RWPE2 (cell line): ENCODE data around the gene GSDMA.

ENCODE experiments used
- ATAC-seq: fragments of 200-7000 bp; cut with Tn5 transposase; 3 replicates; pipeline ENCODE4 v1.9.1; 2021; ENCODE audit warnings: low read depth
- DNase-seq: peaks from one replicate; pipeline ENCODE4 v3.0.0-alpha.2; 2020; ENCODE audit warnings: low spot score
- H3K27ac ChIP-seq: fragments of 450-650 bp; 2 replicates; pipeline ENCODE4 v1.5.1; 2017; ENCODE audit warnings: mild to moderate bottlenecking; ENCODE audit not compliant: poor library complexity, severe bottlenecking
- H3K27me3 ChIP-seq: fragments of 250-450 bp; sonication (Bioruptor Pico); 2 replicates; pipeline ENCODE4 v1.5.1; 2021; ENCODE audit warnings: mild to moderate bottlenecking, moderate library complexity; ENCODE audit not compliant: insufficient read depth, poor library complexity, severe bottlenecking
- H3K36me3 ChIP-seq: fragments of 250-450 bp; sonication (Bioruptor Pico); 2 replicates; pipeline ENCODE4 v1.5.1; 2020; ENCODE audit warnings: low read depth, mild to moderate bottlenecking, moderate library complexity
- H3K4me1 ChIP-seq: fragments of 250-450 bp; sonication (Bioruptor Pico); 2 replicates; pipeline ENCODE4 v1.5.1; 2021; ENCODE audit warnings: mild to moderate bottlenecking, moderate library complexity; ENCODE audit not compliant: insufficient read depth, poor library complexity, severe bottlenecking
- H3K4me3 ChIP-seq: fragments of 250-450 bp; sonication (Bioruptor Pico); 2 replicates; pipeline ENCODE4 v1.5.1; 2021; ENCODE audit warnings: mild to moderate bottlenecking, moderate library complexity; ENCODE audit not compliant: severe bottlenecking
- H3K9me3 ChIP-seq: fragments of 250-450 bp; sonication (Bioruptor Pico); 2 replicates; pipeline ENCODE4 v1.5.1; 2021; ENCODE audit warnings: mild to moderate bottlenecking, moderate library complexity; ENCODE audit not compliant: severe bottlenecking
- CTCF ChIP-seq: fragments of 450-650 bp; IDR thresholded peaks from one replicate; pipeline ENCODE4 v1.5.1; 2017; ENCODE audit warnings: mild to moderate bottlenecking, moderate library complexity; ENCODE audit not compliant: poor library complexity, severe bottlenecking

GSDMA gene

GRCh38 chr17:40015998-40016985, 53.5 kb downstream of the GSDMA start:
- no peak for TF ChIP-seq CTCF
- Histone ChIP-seq H3K36me3 (peaks cover 37% of the 10 kb centered on the region), H3K4me3 (peak overlapping the region; percentile 19), H3K4me1 (peaks cover 50% of the 10 kb centered on the region), H3K9me3 (no peaks in the 10 kb centered on the region), H3K27me3 (no peaks in the 10 kb centered on the region), H3K27ac (peak overlapping the region; percentile 93)
- ATAC-seq (no peak), DNase-seq (no peak)

- no peak for DNase-seq
- Histone ChIP-seq H3K36me3 (peaks cover 47% of the 10 kb centered on the region), H3K4me3 (no peak overlapping the region), H3K27ac (peak overlapping the region; percentile 93), H3K27me3 (no peaks in the 10 kb centered on the region), H3K9me3 (no peaks in the 10 kb centered on the region), H3K4me1 (peaks cover 59% of the 10 kb centered on the region)
- TF ChIP-seq CTCF, result no peak
- ATAC-seq, result no peak
Measured at GRCh38 chr17:40017422-40018080, 54.7 kb downstream of the GSDMA start.

- DNase-seq, result no peak
- Histone ChIP-seq H3K4me3 (no peak overlapping the region), H3K9me3 (no peaks in the 10 kb centered on the region), H3K27ac (peak overlapping the region; percentile 93), H3K27me3 (no peaks in the 10 kb centered on the region), H3K4me1 (peaks cover 68% of the 10 kb centered on the region), H3K36me3 (peaks cover 52% of the 10 kb centered on the region)
- no peak for TF ChIP-seq CTCF
- no peak for ATAC-seq
Measured at GRCh38 chr17:40018211-40019121, 55.7 kb downstream of the GSDMA start.

- Histone ChIP-seq H3K9me3 (no peaks in the 10 kb centered on the region), H3K27me3 (no peaks in the 10 kb centered on the region), H3K36me3 (peaks cover 54% of the 10 kb centered on the region), H3K27ac (peak overlapping the region; percentile 93), H3K4me1 (peaks cover 71% of the 10 kb centered on the region), H3K4me3 (no peak overlapping the region)
- TF ChIP-seq CTCF, result no peak
- DNase-seq, result no peak
- no peak for ATAC-seq
Measured at GRCh38 chr17:40019140-40019991, 56.6 kb downstream of the GSDMA start.
